HepG2 (cell line): ENCODE results near the gene ISCU. TPM values are rescaled to one million over a fixed set of nuclear protein-coding genes. Genes with fewer than 3 reads are reported as not detected.

ENCODE experiments used
- GATAD2A ChIP-seq: IDR thresholded peaks from 2 replicates; pipeline ENCODE4 v1.6.1; 2016
- HMG20A ChIP-seq: IDR thresholded peaks from 2 replicates; pipeline ENCODE4 v1.6.1; 2016; ENCODE audit warnings: borderline replicate concordance
- HNF4G ChIP-seq, 2 experiments: sonication (generic) in 1 of 2; formaldehyde crosslinking in 1 of 2; IDR thresholded peaks; 2 replicates each; pipeline versions ENCODE4 v1.4.0 to v1.6.1; 2011 to 2020; ENCODE audit warnings: borderline replicate concordance in 2 of 2, low read depth in 2 of 2, mild to moderate bottlenecking in 2 of 2, low read length in 1 of 2, missing genetic modification reagents in 1 of 2, moderate library complexity in 1 of 2
- HOXA7 ChIP-seq: sonication (generic); formaldehyde crosslinking; IDR thresholded peaks from 2 replicates; pipeline ENCODE4 v1.8.1; 2022; ENCODE audit warnings: mild to moderate bottlenecking, missing genetic modification reagents, moderate library complexity
- KDM6A ChIP-seq: IDR thresholded peaks from 2 replicates; pipeline ENCODE4 v1.6.1; 2016; ENCODE audit warnings: low read depth
- MATR3 ChIP-seq: sonication (generic); formaldehyde crosslinking; IDR thresholded peaks from 2 replicates; pipeline ENCODE4 v1.4.0; 2020; ENCODE audit warnings: missing genetic modification reagents
- NRL ChIP-seq: sonication (generic); formaldehyde crosslinking; IDR thresholded peaks from 2 replicates; pipeline ENCODE4 v1.5.0; 2020; ENCODE audit warnings: missing genetic modification reagents, mild to moderate bottlenecking, moderate library complexity, borderline replicate concordance
- POLR2AphosphoS2 ChIP-seq: IDR thresholded peaks from 2 replicates; pipeline ENCODE4 v1.6.1; 2011; ENCODE audit warnings: low read depth, low read length, improper control_type of control experiment
- PRDM10 ChIP-seq: sonication (generic); formaldehyde crosslinking; IDR thresholded peaks from 2 replicates; pipeline ENCODE4 v1.4.0; 2020; ENCODE audit warnings: low read depth, missing genetic modification reagents
- TMF1 ChIP-seq: sonication (generic); formaldehyde crosslinking; IDR thresholded peaks from 2 replicates; pipeline ENCODE4 v1.8.1; 2022; ENCODE audit warnings: low read depth, missing genetic modification reagents
- YY1 ChIP-seq: IDR thresholded peaks from 2 replicates; pipeline ENCODE4 v1.6.1; 2011; ENCODE audit warnings: low read length, low read depth, moderate library complexity, mild to moderate bottlenecking; ENCODE audit not compliant: insufficient read depth, insufficient replicate concordance
- ZFP36L2 ChIP-seq: sonication (generic); formaldehyde crosslinking; IDR thresholded peaks from 2 replicates; pipeline ENCODE4 v1.4.0; 2020; ENCODE audit warnings: missing genetic modification reagents
- ZMYM3 ChIP-seq: sonication (generic); formaldehyde crosslinking; IDR thresholded peaks from 2 replicates; pipeline ENCODE4 v1.5.1; 2020; ENCODE audit warnings: mild to moderate bottlenecking, missing genetic modification reagents
- ZNF335 ChIP-seq: sonication (generic); formaldehyde crosslinking; IDR thresholded peaks from 2 replicates; pipeline ENCODE4 v1.4.0; 2020; ENCODE audit warnings: missing genetic modification reagents
- ZNF343 ChIP-seq: sonication (generic); formaldehyde crosslinking; IDR thresholded peaks from 2 replicates; pipeline ENCODE4 v1.4.0; 2020; ENCODE audit warnings: mild to moderate bottlenecking, missing genetic modification reagents
- ZNF782 ChIP-seq: sonication (generic); formaldehyde crosslinking; IDR thresholded peaks from 2 replicates; pipeline ENCODE4 v1.4.0; 2020; ENCODE audit warnings: missing genetic modification reagents, mild to moderate bottlenecking, borderline replicate concordance
- ZNF792 ChIP-seq: IDR thresholded peaks from 2 replicates; pipeline ENCODE4 v1.6.1; 2016
- ZSCAN9 ChIP-seq: IDR thresholded peaks from 2 replicates; pipeline ENCODE4 v1.6.1; 2016; ENCODE audit warnings: borderline replicate concordance
- polyA plus RNA-seq, 8 experiments: library from polyadenylated mRNA; depleted of rRNA in 3 of 8; stranded (reverse) in 7 of 8; unstranded in 1 of 8; fragments of >200 nt; fragmentation: Illumina TruSeq in 4 of 8; extraction: Trizol in 4 of 8; gene quantifications; 2 replicates each; pipeline versions ENCODE4 v1.2.1 to v1.2.3, GENCODE V29; 2011 to 2016; ENCODE audit warnings: low read depth in 4 of 8, missing spikeins in 1 of 8, mixed read lengths in 1 of 8; ENCODE audit not compliant: insufficient read depth in 1 of 8
- total RNA-seq, 5 experiments: library from RNA; depleted of rRNA; stranded (reverse); fragments of >200 nt; fragmentation: Illumina TruSeq; extraction: Trizol; gene quantifications; 2 replicates each; pipeline ENCODE4 v1.2.3, GENCODE V29; 2016; ENCODE audit warnings: low read depth in 1 of 5
- TF ChIP-seq, protein P1 (sequence below), 2 experiments: sonication (generic) in 1 of 2; formaldehyde crosslinking in 1 of 2; IDR thresholded peaks; 2 replicates each; pipeline versions ENCODE4 v1.4.0 to v1.6.1; 2016 to 2020; ENCODE audit warnings: borderline replicate concordance in 1 of 2, low read depth in 1 of 2, mild to moderate bottlenecking in 1 of 2, missing genetic modification reagents in 1 of 2

The ISCU gene
- total and polyA plus RNA-seq, 2 of the 13 experiments (the other 11 are each of a cell fraction or from before 2014, with no cell fraction given) = 94.4 to 107 TPM

- TF ChIP-seq KDM6A (CRISPR knock-in tag) (no peak), GATAD2A (CRISPR knock-in tag) (peak; percentile 63), ZNF792 (CRISPR knock-in tag) (no peak), ZNF782 (peak; percentile 28; the same call in 1 of the 2 replicates), ZNF335 (peak; percentile 91; the same call in 1 of the 2 replicates), HNF4G (IDR thresholded peaks at IDR 0.05; ENCODE audit: borderline replicate concordance, low read depth, low read length) (no peak), HNF4G (CRISPR knock-in tag; IDR thresholded peaks at IDR 0.05; ENCODE audit: borderline replicate concordance, low read depth) (no peak), TMF1 (no peak), ZFP36L2 (CRISPR knock-in tag) (no peak), PRDM10 (CRISPR knock-in tag) (peak; percentile 59; the same call in 1 of the 2 replicates), HOXA7 (CRISPR knock-in tag) (no peak), HMG20A (CRISPR knock-in tag) (peak; percentile 22; the same call in 1 of the 2 replicates), POLR2AphosphoS2 (no peak), ZSCAN9 (CRISPR knock-in tag) (no peak), NRL (CRISPR knock-in tag) (no peak), MATR3 (CRISPR knock-in tag) (no peak), YY1 (peak; percentile 57), ZMYM3 (no peak), ZNF343 (CRISPR knock-in tag) (no peak)
- TF ChIP-seq, protein P1, sequence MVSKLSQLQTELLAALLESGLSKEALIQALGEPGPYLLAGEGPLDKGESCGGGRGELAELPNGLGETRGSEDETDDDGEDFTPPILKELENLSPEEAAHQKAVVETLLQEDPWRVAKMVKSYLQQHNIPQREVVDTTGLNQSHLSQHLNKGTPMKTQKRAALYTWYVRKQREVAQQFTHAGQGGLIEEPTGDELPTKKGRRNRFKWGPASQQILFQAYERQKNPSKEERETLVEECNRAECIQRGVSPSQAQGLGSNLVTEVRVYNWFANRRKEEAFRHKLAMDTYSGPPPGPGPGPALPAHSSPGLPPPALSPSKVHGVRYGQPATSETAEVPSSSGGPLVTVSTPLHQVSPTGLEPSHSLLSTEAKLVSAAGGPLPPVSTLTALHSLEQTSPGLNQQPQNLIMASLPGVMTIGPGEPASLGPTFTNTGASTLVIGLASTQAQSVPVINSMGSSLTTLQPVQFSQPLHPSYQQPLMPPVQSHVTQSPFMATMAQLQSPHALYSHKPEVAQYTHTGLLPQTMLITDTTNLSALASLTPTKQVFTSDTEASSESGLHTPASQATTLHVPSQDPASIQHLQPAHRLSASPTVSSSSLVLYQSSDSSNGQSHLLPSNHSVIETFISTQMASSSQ (IDR thresholded peaks at IDR 0.05; ENCODE audit: low read depth) = no peak
- TF ChIP-seq, protein P1 (CRISPR knock-in tag; IDR thresholded peaks at IDR 0.05; ENCODE audit: borderline replicate concordance) = no peak
These were observed 874 bp downstream of the ISCU start (continued) for GRCh38 chr12:108563136-108563803.
